Right kidney (tissue), 1 donor: ENCODE measurements around the gene KIF3B.
"Not testable (repeated sequence)": the region's sequence is repeated elsewhere in the genome, so short reads cannot be mapped to it uniquely, and the experiment has no call there.

Source experiments
- DNase-seq: peaks from one replicate; pipeline ENCODE4 v3.0.0-alpha.2; 2016

Gene KIF3B

GRCh38 chr20:32246208-32246607, 31.2 kb upstream of the KIF3B start:
- not testable (repeated sequence) for DNase-seq

GRCh38 chr20:32248043-32248442, 29.4 kb upstream of the KIF3B start:
- no peak for DNase-seq

- DNase-seq = no peak
These were observed 28.3 kb upstream of the KIF3B start for GRCh38 chr20:32249030-32249738.

- DNase-seq = no peak
These were observed 26.0 kb upstream of the KIF3B start for GRCh38 chr20:32251470-32251869.

GRCh38 chr20:32252189-32252588, 25.3 kb upstream of the KIF3B start:
- no peak for DNase-seq

GRCh38 chr20:32260973-32261372, 16.5 kb upstream of the KIF3B start:
- not testable (repeated sequence) for DNase-seq

- DNase-seq = no peak
These were observed 15.8 kb upstream of the KIF3B start for GRCh38 chr20:32261644-32262043.

GRCh38 chr20:32263398-32263954, 14.0 kb upstream of the KIF3B start:
- DNase-seq = no peak

GRCh38 chr20:32271620-32272019, 5.8 kb upstream of the KIF3B start:
- no peak for DNase-seq

GRCh38 chr20:32274359-32274758, 3.1 kb upstream of the KIF3B start:
- DNase-seq = no peak

GRCh38 chr20:32275163-32275562, 2.3 kb upstream of the KIF3B start:
- not testable (repeated sequence) for DNase-seq

- DNase-seq = no peak
These were observed 770 bp downstream of the KIF3B start for GRCh38 chr20:32278199-32278643.

- no peak for DNase-seq
These were observed 4.3 kb downstream of the KIF3B start for GRCh38 chr20:32281711-32282110.

- DNase-seq = no peak
These were observed 5.0 kb downstream of the KIF3B start for GRCh38 chr20:32282461-32282860.

- DNase-seq = no peak
These were observed 7.7 kb downstream of the KIF3B start for GRCh38 chr20:32285082-32285620.

GRCh38 chr20:32285621-32286371, 8.3 kb downstream of the KIF3B start:
- DNase-seq = no peak

- no peak for DNase-seq
These were observed 9.8 kb downstream of the KIF3B start for GRCh38 chr20:32287231-32287638.

GRCh38 chr20:32288225-32288849, 10.9 kb downstream of the KIF3B start:
- no peak for DNase-seq

GRCh38 chr20:32289299-32289660, 11.8 kb downstream of the KIF3B start:
- not testable (repeated sequence) for DNase-seq

- no peak for DNase-seq
These were observed 12.4 kb downstream of the KIF3B start for GRCh38 chr20:32289661-32290431.

GRCh38 chr20:32291166-32291565, 13.7 kb downstream of the KIF3B start:
- no peak for DNase-seq

- DNase-seq = no peak
These were observed 15.1 kb downstream of the KIF3B start for GRCh38 chr20:32292548-32292947.
